Activated CD8-positive, alpha-beta memory T cell treated with anti-CD3 and anti-CD28 coated beads for 1 hour (primary cell): Measurements from ENCODE around the gene DGLUCY.
"Not testable (repeated sequence)": the region's sequence is repeated elsewhere in the genome, so short reads cannot be mapped to it uniquely, and the experiment has no call there.

Experiments
- DNase-seq, 2 donors: peaks; one replicate each; pipeline ENCODE4 v3.0.0-alpha.2; 2020; ENCODE audit warnings: low read depth in 1 of 2; ENCODE audit errors: extremely low read depth in 1 of 2

DGLUCY gene

DNA sequence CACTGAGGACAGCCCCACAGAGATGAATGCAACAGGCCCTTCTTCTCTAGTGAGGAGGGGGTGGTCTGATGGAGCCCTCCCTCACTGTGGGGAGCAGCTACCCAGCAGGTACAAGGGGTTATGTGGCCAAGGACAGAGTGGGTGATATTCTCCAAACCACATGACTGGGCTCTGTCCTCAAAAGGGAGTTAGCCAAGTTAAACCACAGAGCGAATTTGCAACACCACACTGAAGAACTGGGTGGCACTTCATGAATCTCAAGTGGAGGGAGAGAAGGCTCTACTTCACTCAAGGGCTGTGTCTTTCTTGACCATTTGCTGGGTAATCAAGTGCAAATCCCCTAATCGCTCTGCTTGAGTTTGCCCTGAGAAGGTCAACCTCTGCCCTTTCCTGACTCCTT is 118.2 kb downstream of the DGLUCY start:
- DNase-seq = no peak

DNA sequence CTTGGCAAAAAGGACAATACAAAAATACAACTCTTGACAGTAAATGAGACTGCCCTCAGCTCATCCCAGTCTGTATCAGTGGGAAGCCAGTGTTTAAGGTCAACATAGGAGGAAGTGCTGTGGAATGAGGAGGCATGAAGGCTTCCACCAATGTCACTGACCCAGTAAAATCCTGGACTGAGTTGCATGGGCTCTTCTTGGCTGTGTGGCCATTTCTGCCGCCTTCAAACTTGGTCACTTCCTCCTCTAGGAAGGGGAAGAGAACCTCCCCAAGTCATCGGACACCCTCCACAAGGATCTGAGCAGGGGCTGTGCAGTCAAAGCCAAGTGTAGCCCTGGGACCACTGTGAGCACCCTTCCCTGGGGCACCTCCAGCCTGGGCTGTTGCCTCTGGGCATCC is 118.7 kb downstream of the DGLUCY start:
- DNase-seq = no peak

DNA sequence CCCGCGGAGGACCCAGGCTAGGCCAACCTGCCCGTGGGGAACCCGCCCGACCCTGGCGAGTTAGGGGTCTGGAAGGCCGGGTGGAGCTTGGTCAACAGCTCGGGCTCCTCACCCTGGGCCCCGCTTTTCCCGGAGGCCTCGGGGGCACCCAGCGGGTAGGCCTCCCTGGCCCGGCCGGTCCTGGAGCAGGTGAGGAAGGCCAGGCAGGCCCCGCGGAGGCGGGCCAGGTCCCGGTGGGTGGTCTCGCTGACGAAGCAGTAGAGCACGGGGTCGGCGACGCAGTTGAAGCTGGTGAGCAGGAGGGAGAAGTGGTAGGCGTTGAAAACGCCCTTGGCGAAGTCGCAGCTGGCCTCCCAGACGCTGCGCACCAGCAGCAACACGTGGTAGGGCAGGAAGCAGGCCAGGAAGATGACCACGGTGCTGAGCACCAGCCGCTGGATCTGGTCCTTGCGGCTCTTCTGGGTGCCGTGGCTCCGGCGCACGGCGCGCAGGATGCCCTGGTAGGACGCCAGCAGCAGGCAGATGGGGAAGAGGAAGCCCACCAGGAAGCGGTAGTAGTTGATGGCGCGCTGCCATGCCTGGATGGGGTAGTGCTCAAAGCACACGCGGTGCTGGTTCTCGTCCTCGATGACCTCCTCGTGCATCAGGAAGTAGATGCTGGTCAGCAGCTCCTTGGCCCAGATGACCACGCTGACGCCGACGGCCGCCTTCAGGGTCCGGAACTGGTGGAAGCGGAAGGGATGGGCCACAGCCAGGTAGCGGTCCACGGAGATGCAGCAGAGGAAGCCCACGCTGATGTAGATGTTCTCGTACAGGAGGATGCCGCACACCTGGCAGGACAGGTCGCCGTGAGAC is 120.3 kb downstream of the DGLUCY start:
- no peak for DNase-seq

DNA sequence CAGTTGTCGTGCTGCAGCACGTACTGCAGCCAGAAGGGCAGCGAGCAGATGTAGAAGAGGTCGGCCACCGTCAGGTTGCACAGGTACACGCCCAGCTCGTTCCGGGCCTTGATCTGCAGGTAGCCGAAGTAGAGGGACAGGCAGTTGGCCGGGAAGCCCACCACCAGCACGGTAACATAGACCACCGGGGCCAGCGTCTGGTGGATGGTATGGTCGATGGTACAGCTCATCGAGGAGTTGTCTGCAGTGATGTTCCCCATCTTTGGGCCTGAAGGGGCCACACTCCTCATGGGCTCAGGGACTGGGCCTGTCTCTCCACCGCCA is 120.9 kb downstream of the DGLUCY start:
- no peak for DNase-seq

DNA sequence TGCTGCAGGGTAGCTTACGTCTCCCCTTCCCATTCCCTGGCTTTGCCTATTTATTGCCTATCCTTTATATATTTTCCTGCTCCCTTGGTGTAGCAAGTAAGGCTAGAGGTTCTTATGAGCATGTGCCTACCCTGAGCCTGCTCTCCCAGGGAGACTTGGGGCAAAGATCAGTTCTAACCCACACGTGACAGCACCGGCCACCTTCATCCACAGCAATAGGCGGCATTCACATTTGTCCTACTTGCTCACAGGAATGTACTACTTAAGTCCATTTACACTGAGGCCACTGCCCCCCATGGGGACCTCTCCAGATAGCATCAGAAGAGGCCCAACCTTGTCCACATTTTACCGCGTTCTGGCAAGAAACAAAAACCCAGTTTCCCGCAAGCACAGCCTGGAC is 122.0 kb downstream of the DGLUCY start:
- no peak for DNase-seq

DNA sequence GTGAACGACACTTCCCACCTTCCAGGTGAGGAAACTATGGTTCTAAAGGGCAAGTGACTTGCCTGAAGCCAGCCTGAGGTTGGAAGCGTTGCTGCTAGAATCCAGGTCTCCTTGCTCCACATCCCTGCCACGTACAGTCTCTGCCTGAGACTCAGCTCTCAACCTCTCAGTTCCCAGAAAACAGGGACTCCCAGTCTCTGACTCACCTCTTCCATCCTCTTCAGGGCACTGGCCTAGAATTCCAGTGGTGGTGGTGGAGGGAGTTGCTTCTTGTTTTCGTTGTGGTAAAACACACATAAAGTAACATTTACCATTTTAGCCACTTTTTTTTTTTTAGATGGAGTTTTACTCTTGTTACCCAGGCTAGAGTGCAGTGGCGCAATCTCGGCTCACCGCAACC is 123.3 kb downstream of the DGLUCY start:
- no peak for DNase-seq

DNA sequence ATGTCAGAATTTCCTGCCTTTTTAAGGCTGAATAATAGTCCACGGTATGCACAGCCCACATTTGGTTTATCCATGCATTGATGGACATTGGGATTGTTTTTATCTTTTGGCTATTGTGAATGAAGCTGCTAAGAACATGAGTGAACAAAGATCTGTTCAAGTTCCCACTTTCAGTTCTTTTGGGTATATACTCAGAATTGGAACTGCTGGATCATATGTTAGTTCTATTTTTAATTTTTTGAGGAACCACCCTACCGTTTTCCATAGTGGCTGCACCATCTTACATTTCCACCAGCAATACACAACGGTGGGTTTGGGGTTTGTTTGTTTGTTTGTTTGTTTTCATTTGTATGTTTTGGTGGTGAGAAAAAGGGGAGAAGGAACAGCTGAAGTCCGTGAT is 124.2 kb downstream of the DGLUCY start:
- DNase-seq = no peak

DNA sequence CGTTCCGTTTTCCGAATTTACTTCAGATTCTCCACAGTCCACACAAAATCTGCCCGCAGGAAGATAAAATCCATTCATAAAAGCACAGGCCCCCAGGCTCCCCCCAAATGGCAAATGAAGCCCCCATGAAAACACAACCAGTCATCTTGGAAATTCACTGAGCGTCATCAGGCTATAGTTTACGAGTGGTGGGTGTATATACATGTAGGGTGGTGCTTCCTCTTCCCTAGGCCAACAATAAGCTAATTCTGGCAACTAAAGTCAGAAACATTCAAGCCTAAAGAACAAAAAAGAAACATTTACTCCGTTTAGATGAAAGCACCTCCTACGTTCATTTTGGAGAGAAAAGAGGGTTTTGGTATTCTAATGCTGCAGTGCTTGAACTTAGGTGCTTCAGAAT is 124.8 kb downstream of the DGLUCY start:
- DNase-seq = no peak

DNA sequence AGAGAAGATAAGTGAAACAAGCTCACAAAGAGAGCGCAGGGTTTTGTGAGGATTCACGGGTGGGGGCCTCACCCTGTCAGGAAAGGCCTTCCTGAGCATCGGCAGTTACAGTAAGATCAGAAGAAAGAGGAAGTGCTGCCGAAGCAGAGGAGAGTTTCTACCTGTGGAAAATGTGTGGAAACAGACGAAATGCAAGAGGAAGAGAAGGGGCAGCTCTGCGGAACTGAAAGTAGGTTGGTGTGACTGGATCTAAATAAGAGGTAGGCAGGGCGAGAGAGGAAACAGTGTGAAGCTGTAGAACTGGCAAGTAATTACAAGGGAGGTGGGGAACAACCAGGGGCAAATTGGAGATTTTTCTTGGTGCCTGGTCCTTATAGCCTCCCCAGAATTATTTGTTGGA is 128.0 kb downstream of the DGLUCY start:
- DNase-seq = no peak

DNA sequence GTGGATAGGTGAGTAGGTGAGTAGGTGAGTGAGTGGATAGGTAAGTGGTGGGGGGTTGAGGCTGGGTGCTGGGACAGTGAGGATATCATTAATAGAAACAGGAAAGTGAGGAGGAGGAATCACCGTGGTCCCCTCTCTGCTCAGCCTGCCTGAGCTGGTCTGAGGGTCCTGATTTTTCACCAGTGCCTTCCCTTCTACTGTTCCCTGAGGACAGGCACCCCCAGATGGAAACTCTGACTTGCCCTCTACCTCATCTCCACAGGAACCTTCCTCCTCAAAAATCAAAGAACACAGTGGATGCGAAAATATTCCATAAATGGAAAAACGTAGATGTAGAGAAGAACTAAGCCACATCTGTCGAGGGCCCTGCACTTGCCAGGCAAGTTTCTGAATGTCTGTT is 128.8 kb downstream of the DGLUCY start:
- DNase-seq = no peak

DNA sequence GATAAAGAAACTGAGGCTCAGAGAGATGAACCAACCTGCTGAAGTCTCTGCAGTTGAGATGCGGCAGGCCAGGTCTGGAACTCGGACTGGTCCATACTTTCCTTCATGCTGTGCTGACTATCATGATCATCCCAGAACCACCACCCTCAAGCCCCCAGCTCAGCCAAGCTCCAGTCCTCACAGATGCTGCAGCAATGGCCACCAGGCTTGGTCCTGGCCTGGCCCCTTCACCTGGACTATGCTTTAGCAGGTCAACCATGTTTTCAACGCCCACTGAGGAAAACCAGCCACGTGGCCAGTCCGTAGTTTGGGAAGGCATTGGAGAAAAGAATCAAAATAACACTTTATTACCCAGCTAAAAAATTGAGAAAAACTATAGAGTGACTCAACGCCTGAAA is 129.2 kb downstream of the DGLUCY start:
- no peak for DNase-seq

DNA sequence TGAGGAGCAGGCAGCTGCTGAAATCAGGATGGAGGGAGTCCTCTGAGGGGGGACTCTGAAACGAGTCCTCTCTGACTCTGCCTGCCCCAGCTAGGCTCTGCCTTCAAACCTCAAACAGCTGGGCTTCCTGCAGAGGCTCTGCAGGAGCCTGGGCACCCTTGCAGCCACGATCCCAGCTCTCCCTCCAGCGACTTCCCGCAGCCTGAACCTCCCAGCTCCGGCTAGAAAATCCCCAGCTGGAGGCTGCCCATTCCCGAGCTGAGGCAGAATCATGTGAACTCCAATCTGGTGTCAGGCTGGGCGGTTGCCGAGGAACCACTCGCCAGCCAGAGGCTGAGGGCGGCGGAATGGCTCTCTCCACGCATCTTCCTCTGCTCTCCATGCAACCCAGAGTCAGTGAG is 130.6 kb downstream of the DGLUCY start, which contains the start of gene GPR68:
GPR68 (minus strand) TSS at position 204 of the 401 bp plus-strand sequence. CDS start 9,654 bp downstream, outside the sequence.
- no peak for DNase-seq

DNA sequence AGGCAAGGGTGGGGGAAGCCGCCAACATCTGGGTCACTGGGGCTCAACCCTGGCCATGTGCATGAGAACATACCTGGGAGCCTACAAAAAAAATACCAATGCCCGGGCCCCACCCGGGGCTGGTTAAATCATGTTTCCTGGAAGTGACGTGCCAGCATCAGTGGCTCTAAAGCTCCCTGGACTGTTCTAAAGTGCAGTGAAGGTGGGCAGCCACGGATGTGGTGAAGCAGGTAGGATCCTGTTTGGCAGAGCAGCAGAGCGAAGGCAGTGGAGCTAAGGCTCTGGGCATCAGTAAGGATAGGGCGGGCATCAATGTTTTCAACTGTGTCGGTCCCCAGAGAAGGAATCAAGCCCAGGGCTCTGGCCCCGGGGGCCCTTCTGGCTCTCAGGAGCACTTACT is 131.2 kb downstream of the DGLUCY start:
- DNase-seq = peak in 1 of 2 donors; percentile 39

DNA sequence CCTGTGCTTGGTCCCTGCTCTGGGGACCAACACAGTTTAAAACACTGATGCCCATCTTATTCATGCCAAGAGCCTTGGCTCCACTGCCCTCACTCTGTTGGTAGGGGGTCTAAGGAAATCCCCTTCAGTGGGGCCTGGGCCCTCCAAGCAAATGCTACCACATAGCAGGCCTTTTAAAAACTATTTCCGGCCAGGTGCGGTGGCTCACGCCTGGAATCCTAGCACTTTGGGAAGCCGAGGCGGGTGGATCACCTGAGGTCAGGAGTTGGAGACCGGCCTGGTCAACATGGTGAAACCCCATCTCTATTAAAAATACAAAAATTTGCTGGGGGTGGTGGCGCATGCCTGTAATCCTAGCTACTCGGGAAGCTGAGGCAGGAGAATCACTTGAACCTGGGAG is 131.7 kb downstream of the DGLUCY start:
- not testable (repeated sequence) for DNase-seq

DNA sequence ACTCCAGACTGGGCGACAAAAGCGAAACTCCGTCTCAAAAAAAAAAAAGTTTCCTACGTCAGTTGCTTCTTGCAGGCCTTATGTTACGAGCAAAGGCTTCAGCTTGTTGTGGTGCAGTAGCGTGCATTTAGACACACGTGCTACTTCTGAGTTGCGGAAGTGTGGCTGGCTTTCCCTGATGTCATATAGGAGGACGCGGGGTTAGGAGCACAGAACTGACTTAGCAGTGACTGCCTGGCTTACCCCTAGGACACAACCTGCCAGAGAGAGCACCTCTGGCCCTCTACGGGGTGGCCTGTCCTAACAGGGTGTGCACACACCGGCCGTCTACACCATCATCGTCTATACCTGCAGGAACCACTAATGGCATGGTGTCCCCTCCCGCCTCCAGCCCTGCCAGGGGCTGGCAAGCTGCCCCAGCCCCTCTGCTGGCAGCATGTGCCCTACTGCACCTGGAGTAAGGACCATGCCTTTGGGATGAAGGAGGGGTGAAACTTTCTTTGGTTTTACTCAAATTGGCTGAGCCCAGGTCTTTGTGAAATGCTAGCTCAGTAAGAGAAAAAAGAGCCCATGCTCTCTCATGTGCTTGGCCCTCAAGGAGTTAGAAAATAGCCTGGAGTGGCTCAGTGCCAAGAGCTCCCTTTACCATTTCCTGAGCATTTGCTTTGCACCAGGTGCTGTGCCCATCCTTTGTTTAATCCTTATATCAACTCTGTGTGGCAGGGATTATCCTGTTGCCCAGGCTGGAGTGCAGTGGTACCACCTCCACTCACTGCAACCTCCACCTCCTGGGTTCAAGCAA is 132.4 kb downstream of the DGLUCY start:
- DNase-seq = peak in 1 of 2 donors; percentile 37

DNA sequence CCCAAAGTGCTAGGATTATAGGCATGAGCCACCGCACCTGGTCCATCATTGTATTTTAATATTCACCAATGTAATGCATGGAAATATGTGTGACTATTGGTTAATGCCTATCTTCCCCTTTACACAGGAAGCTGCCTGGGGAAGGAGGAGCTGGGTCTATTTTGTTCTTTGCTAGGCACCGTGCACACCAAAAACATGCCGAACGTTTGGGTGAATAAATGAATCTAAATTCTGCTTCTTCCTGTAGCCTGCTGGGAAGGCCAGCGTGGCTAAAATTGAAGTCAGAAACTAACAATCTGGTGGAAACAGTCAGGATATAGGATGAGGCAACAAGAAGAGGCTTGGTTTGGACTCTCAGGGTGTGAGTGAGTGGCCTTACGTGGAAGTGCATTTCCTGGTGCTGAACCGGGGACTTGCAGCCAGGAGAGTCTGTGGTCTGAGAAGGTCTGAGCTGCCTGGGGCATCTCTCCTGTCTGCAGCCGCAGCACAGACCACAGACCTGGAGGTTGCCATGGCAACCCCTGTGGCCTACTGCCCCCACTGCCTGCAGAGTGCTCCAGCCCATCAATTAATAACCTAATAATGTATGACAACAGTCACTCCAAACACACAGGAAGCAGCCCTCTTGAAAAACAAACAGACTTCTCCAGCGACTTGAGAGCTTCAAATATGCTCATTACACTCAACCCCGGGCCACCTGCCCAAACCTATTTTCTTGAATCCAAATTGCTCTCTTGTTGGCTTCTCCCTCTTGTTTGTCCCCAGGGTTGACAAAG is 136.2 kb downstream of the DGLUCY start:
- DNase-seq = no peak

DNA sequence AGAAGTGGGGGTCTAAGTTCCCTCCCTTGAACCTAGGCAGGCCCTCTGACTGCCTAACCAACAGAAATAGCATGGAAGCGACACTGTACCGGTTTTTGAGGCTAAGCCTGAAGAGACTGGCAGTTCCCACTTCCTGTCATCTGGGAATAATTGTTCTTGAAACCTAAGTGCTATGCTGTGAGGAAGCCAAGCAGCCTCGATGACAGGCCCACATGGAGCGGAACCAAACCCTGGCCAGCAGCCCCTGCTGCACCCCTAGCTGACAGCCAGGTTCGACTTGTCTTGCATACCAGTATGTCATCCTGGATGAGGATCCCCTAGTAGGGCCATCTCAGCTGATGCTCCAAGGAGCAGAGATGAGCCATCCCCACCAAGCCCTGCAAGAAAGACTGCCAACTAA is 137.0 kb downstream of the DGLUCY start:
- DNase-seq = no peak

DNA sequence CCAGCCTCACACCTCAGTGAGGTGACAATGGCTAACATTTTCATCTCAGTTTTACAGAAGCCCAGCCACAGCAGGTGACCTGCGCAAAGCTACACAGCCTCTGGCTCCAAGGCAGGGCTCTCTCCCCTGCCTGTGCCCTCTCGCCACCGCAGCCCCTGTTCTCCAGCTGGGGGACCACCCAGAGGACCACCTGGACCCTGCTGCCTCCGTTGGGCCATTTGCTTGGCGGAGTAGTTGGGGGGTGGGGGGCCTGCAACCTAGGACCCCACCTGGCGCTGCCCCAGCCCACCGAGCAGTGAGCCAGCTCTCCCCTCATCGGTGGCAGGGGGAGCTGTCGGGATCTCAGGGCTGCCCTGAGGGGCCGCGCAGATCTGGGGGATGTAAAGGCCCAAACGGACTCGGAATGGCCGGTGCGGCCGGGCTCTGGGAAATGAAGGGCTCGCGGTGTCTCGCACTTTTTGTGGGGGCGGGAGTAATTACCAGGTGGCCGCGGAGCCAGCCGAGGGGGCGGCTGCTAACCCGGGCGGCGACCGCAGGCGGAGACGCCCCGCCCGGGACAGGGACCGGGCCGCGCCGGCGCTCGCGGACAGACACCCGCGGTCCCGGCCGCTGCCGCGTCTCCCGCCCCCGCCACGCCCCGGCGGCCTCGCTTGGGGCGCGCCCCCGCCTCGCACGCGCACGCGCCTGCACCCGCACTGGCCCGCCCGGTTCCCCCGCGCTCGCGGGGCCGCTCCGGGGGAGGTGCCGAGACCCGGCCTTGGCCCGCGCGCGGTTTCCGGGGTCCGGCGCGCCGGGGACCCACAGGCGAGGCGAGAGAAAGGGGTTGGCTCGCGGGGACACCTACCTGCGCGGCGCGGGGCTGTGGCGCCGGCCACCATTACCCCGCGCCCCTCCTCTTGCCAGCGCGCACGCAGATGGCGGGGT is 139.3 kb downstream of the DGLUCY start:
- no peak for DNase-seq

DNA sequence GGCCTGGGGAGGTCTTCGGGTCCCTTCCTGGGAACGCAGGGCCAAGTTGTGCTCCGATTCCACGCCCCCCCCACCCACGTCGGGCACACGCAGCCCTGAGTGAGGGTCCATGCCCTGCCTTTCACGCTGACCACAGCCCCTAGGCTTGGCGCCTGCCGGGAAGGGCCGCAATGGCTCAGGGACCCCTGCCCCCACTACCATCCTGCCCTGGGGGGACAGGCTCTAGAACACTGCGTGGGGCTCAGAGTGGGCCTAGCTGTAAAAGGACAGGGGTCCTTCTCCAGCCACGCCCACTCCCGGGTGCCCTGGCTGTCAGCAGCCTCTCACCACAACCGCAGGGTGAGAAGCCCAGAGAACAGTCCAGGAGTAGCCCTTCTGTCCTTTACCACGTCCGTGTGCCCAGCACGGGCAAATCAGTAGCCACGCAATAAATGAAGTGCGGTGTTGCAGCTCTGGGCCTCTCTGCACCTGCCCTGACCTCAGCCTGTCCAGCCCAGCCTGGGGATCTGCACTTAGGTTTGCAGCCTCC is 140.0 kb downstream of the DGLUCY start:
- DNase-seq = no peak

DNA sequence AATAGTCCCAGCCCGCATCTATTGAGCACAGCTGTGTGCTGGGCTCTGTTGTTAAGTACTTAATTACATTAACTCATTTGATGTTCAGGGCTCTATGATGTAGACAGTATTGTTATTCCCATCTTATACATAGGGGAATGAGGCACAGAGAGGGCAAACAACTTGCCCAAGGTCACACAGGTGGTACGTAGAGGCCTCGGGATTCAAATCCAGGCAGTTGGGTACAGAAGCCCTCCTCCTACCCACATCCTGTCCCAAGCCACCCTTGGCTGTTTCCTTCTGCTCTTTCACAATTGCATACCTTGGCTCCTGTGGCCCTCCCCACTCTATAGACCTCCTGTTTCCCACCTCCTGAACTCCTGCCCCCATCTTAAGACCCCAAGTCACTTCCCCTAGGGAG is 140.6 kb downstream of the DGLUCY start:
- no peak for DNase-seq
